ENCODE measurements around the gene KCNG2. TPM values are rescaled to one million over a fixed set of nuclear protein-coding genes. Genes with fewer than 3 reads are reported as not detected.
A peak's percentile ranks its signal among the peaks of the same experiment; 100 is the strongest.

KCNG2 gene
- total and polyA plus RNA-seq, 10 of the 15 experiments (the other 5 are each of a cell fraction or from before 2014, with no cell fraction given), result 0.20 to 0.23 TPM; not detected in 8

- whole genome bisulfite sequencing (ENCODE audit: insufficient coverage, insufficient replicate concordance, low lambda C conversion rate, missing lambda C conversion rate), result 92% methylated on average over 14 of the region's 15 CpGs
- peak overlapping the region; percentile 13 for H3K4me2 ChIP-seq (ENCODE audit: control insufficient read depth, insufficient read depth)
- TF ChIP-seq ETV6 (conservative IDR thresholded peaks at IDR 0.05 in 1 of 2, IDR thresholded peaks at IDR 0.05 in 1 of 2; ENCODE audit: borderline replicate concordance in 1 of 2, low read depth in 1 of 2), result no peak
- no peak for TF ChIP-seq SREBF1 (IDR thresholded peaks at IDR 0.05; ENCODE audit: low read length)
- TF ChIP-seq CREM (IDR thresholded peaks at IDR 0.05; ENCODE audit: low read depth), result no peak
- TF ChIP-seq, protein P1, sequence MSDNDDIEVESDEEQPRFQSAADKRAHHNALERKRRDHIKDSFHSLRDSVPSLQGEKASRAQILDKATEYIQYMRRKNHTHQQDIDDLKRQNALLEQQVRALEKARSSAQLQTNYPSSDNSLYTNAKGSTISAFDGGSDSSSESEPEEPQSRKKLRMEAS (IDR thresholded peaks at IDR 0.05; ENCODE audit: low read depth, low read length), result no peak
- TF ChIP-seq HDAC2 (IDR thresholded peaks at IDR 0.05), result no peak
- no peak for TF ChIP-seq PAX8 (IDR thresholded peaks at IDR 0.05)
- no peak for TF ChIP-seq NFXL1 (IDR thresholded peaks at IDR 0.05; ENCODE audit: borderline replicate concordance)
- no peak for TF ChIP-seq SMC3 (IDR thresholded peaks at IDR 0.05; ENCODE audit: borderline replicate concordance, low read length)
- no peak for TF ChIP-seq HDAC6 (IDR thresholded peaks at IDR 0.05; ENCODE audit: unreplicated experiment)
- TF ChIP-seq ZNF24 (IDR thresholded peaks at IDR 0.05), result no peak
- H3K9ac ChIP-seq (ENCODE audit: control insufficient read depth, insufficient read depth, low read length), result no peak overlapping the region
- in situ Hi-C loops (cut with MboI) (no loop called here), intact Hi-C loops (cut with micrococcal nuclease; ENCODE audit: unreplicated experiment) (no loop called here)
- SMC1A ChIA-PET (ENCODE audit: uncharacterized antibody, unreplicated experiment), result interaction anchor here (0.6 kb wide), 1 partner anchor 18 kb away, joined by 3 read pairs; no protein-coding TSS in a partner anchor
- no peaks in the 10 kb centered on the region for H3K27me3 ChIP-seq (replicated peaks in 1 of 2; ENCODE audit: control insufficient read depth in 2 of 2, insufficient read depth in 2 of 2, low read length in 1 of 2)
- no peak for DNase-seq (ENCODE audit: low read depth, low spot score)
- no peak for FAIRE-seq
- no peaks in the 10 kb centered on the region for H4K20me1 ChIP-seq (ENCODE audit: control insufficient read depth, insufficient read depth)
- H3K4me1 ChIP-seq (ENCODE audit: control insufficient read depth, insufficient read depth, low read length), result peaks cover 40% of the 10 kb centered on the region
- H3K27ac ChIP-seq (ENCODE audit: control insufficient read depth, insufficient read depth), result no peak overlapping the region
- no TSS peak for BruUV-seq (replicated peaks)
- no peak overlapping the region for H3K4me3 ChIP-seq
- H3K9me3 ChIP-seq (replicated peaks; ENCODE audit: control insufficient read depth, insufficient read depth, low read length), result no peaks in the 10 kb centered on the region
- H3K36me3 ChIP-seq (ENCODE audit: control insufficient read depth in 2 of 2, insufficient read depth in 2 of 2, low read length in 1 of 2), result peaks cover 0 to under 1% of the 10 kb centered on the region in 2 experiments; a peak in 3 of 4 replicates
- RAD21 ChIA-PET (ENCODE audit: unreplicated experiment), result no interaction called here
- POLR2A ChIA-PET, result no interaction called here
- H3K79me2 ChIP-seq (ENCODE audit: control insufficient read depth, insufficient read depth, low read length), result peaks cover 41% of the 10 kb centered on the region
- H2AFZ ChIP-seq (ENCODE audit: control insufficient read depth, low read depth, low read length), result no peak overlapping the region
- ATAC-seq, result no peak
- CTCF ChIA-PET, result no interaction called here
Measured at GRCh38 chr18:79947881-79948610, 150.3 kb downstream of the KCNG2 start.

Data from GM12878 (cell line).